ENCODE results near the gene SLC30A2. TPM values are rescaled to one million over a fixed set of nuclear protein-coding genes. Genes with fewer than 3 reads are reported as not detected.

SLC30A2 gene
- polyA plus RNA-seq, 1 donor: 5.4 TPM

DNA sequence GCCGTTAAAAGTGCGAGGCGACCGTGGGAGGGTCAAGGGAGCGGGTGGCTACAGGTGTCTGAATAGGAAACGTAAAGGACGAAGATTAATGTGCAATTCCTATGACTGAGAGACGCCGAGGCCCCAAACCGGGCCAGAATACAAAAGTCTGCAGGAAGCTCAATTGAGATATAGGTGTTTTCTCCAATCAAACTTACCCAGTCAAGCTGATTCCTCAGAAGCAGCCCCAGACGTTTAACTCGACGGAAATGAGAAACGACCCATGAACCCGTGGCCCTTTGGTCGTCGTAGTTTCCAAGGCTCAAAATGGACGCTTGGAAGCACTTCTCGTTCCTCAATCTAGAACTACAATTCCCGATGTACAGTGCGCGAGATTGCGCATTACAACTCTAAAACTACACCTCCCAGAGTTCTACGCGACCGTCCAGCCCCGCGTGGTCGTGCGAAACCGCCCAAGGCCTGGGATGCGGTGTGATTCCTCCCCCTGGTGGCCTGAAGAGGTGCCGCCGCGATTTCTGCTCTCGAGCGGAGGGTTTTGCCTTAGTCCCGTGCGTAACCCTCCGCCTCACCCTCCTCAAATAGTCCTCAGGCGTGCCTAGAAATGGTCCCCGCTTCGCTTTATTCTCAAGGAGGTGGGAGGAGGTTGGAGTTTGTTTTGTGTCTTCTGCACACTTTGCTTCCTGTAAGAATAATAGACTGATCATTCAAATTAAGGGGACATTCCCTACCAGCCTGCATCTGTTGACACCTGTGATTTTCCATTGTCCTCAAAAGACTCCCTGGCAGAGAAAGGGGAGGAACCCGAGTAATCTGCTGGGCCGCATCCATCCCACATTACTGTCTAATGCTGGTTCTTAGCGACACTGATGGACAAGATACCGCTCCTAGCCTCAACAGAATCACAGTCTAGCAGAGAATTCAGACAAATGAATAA lies 47.8 kb downstream of the SLC30A2 start, which contains the start of gene PAFAH2:
Gene PAFAH2 (minus strand): TSS at position 236 of the 934 bp plus-strand sequence. CDS start 7,247 bp downstream, outside the sequence.
- peak; percentile 99 for DNase-seq

DNA sequence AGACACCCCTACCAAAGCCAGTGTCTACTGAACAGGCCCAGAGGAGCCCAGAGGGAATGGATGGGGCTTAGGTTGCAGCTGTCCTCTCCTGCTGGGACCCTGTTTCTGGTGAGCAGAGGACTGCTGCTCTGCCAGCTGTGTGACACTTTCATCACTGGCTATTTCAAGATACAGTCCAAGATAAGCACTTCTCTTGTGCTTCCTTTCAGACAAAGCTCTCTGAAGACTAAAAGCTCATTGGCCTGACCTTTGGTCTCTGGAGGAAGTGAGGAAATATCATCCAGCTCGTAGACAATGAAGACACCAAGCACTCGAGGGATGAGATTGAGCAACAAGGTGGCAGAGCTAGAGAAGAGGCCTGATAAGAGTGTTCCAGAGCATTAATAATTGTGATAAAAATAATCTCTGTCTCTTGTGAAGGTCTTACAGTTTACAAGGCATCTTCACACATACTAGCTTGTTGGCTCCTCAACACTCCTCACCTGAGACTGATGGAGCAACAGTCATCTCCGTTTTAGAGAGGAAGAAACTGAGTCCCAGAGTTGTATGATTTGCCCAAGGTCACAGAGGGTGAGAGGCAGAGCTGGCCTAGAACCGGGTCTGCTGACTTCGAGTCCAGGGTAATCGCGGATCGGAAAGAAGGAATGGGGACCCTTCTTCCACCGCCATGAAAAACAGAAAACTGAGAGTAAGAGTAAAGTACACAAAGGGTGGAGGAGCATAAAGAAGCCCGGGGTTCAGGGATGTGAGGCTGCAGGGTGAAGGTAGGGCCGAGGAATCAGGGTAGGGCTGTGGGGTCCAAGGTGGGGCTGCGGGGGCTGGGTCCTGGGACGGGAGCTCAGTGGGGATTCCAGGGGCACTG lies 48.7 kb downstream of the SLC30A2 start:
- no peak for DNase-seq

DNA sequence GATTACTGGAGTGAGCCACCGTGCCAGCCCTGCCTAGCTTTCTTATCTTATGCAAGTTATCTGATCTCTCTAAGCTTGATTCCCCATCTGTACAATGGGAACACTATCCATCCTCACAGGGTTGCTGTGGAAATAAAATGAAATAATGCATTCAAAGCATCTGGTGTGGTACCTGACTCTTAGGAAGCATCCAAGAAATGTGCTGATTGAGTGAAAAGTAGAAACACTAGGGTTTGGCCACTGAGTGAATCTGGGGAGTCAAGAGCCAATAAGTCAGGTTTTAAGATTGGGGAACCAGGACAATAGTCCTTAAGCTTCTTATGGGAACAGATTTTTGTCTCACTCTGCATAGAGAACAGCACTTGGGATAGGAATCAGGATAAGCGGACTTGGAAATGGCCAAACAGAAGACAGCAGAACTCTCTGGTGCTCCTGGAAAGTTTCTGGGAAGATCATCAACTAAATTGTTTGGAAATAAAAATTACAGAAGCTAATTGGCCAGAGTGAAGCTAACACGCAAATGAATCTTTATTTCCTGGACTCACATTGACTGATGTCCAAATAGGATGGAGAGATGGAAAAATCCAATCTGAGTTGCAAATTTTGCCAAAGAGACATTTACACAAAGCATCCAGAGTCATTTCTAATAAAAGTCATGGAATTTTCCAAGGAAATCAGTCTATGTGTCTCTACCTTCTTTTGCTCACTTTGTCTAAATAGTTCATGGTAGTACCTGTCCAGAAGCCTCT lies 51.3 kb downstream of the SLC30A2 start:
- no peak for DNase-seq

GRCh38 chr1:25993197-25993951 lies 52.5 kb downstream of the SLC30A2 start:
- DNase-seq: no peak

GRCh38 chr1:25992689-25993171 lies 53.2 kb downstream of the SLC30A2 start:
- no peak for DNase-seq

DNA sequence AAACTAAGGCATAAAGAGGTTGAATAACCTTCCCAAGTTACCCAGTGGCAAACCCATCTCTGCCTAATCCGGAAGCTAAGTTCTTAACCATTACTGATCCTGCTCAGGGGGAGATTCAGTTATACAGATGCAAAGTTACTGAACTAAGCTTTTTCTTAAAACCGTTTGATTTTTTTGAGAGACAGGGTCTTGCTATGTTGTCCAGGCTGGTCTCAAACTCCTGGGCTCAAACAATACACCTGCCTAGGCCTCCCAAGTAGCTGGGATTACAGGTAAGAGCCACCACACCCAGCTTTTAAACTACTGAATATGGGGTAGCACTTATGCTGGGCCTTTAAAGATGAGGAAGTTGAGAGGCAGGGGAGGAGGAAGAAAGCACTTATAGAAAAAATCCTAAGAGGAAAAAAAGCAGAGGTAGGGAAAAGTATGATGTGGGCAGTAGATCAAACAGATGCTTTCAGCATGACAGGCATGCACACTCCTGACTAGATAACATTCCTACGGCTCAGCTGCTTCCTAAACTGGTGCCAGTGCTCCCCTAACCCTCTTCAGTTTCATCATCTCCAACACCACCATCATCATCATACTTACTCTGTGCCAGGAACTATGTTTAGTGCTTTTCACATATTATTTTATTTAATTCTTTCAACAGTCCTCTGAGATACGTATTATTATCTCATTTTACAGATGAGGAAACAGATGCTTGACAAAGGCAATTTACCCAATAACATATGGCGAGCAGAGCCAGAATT lies 53.8 kb downstream of the SLC30A2 start:
- DNase-seq: no peak

GRCh38 chr1:25990702-25991395 lies 55.1 kb downstream of the SLC30A2 start:
- DNase-seq: no peak

GRCh38 chr1:25990251-25990650 lies 55.7 kb downstream of the SLC30A2 start:
- DNase-seq: no peak

DNA sequence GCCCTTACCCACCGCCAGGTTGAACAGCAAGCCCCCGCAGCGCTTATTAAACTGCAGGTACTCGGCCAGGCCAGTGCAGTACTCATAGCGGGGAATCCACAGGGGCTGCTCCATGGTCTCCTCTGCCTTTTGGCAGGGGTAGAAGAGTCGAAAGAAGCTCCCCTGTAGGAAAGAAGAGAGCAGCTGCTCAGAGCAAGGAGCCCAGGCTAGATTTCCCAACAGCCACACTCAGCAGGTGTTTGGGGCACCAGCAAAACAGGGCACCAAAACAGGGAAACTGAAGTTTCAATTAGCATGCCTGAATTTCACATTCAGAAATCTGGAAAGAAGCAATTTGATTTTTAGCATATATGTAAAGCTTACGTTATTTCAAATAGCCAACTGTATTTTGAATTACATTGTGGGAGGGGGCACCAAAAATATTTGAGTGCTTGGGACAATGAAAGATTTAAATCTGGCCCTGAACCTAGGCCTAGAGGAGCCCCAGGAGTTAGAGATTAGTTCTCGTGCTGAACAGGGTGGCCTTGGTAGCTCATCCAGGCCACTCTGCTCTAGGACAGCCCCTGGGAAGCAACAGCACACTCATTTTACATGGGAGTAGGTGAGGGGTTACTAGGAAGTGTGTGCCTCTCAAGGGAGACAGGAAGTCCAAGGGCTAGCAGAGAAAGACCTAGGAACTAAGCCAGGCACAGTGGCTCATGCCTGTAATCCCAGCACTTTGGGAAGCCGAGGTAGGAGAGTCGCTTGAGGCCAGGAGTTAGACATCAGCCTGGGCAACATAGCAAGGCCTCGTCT lies 56.3 kb downstream of the SLC30A2 start:
- DNase-seq: no peak

GRCh38 chr1:25987951-25988350 lies 58.0 kb downstream of the SLC30A2 start:
- no peak for DNase-seq

Other genes with a start within 250 kb of the SLC30A2 start
- gene SELENON, start 245.9 kb downstream of the SLC30A2 start, polyA plus RNA-seq (ENCODE audit: insufficient read length): 75.1 TPM
- gene MTFR1L, start 226.2 kb downstream of the SLC30A2 start, polyA plus RNA-seq (ENCODE audit: insufficient read length): 98.5 TPM
- gene AUNIP, start 186.7 kb downstream of the SLC30A2 start, polyA plus RNA-seq (ENCODE audit: insufficient read length): 3.4 TPM
- gene PAQR7, start 170.4 kb downstream of the SLC30A2 start, polyA plus RNA-seq (ENCODE audit: insufficient read length): 29.7 TPM
- gene STMN1, start 139.7 kb downstream of the SLC30A2 start, polyA plus RNA-seq (ENCODE audit: insufficient read length): 1,379 TPM
- 18.2 TPM for gene PAFAH2, start 48.1 kb downstream of the SLC30A2 start, polyA plus RNA-seq (ENCODE audit: insufficient read length)
- 1.8 TPM for gene EXTL1, start 24.3 kb downstream of the SLC30A2 start, polyA plus RNA-seq (ENCODE audit: insufficient read length)
- 1.2 TPM for gene TRIM63, start 21.5 kb upstream of the SLC30A2 start, polyA plus RNA-seq (ENCODE audit: insufficient read length)
- 20.1 TPM for gene PDIK1L, start 65.7 kb upstream of the SLC30A2 start, polyA plus RNA-seq (ENCODE audit: insufficient read length)
- gene FAM110D, start 113.0 kb upstream of the SLC30A2 start, polyA plus RNA-seq (ENCODE audit: insufficient read length): 0.63 TPM
- gene C1orf232, start 122.8 kb upstream of the SLC30A2 start, polyA plus RNA-seq (ENCODE audit: insufficient read length): not detected
- 11.7 TPM for gene ZNF593, start 123.8 kb upstream of the SLC30A2 start, polyA plus RNA-seq (ENCODE audit: insufficient read length)
- gene ZNF593OS, start 125.7 kb upstream of the SLC30A2 start, polyA plus RNA-seq (ENCODE audit: insufficient read length): 1.4 TPM
- 15.4 TPM for gene CNKSR1, start 131.4 kb upstream of the SLC30A2 start, polyA plus RNA-seq (ENCODE audit: insufficient read length)
- gene CATSPER4, start 144.5 kb upstream of the SLC30A2 start, polyA plus RNA-seq (ENCODE audit: insufficient read length): 0.18 TPM
- 24.9 TPM for gene CEP85, start 188.1 kb upstream of the SLC30A2 start, polyA plus RNA-seq (ENCODE audit: insufficient read length)
- 87.2 TPM for gene SH3BGRL3, start 234.0 kb upstream of the SLC30A2 start, polyA plus RNA-seq (ENCODE audit: insufficient read length)